HEK293 (cell line): ENCODE data around the gene METTL25B.
A peak's percentile ranks its signal among the peaks of the same experiment; 100 is the strongest.

Experiments used
- EGR2 ChIP-seq: fragments of 450-650 bp; formaldehyde crosslinking; IDR thresholded peaks from 2 replicates; pipeline ENCODE4 v1.5.1; 2016; ENCODE audit warnings: low read depth, missing biosample characterization, missing genetic modification characterization
- FEZF1 ChIP-seq: fragments of 450-650 bp; formaldehyde crosslinking; IDR thresholded peaks from 2 replicates; pipeline ENCODE4 v1.5.1; 2016; ENCODE audit warnings: missing biosample characterization, missing genetic modification characterization
- GLI2 ChIP-seq: fragments of 450-650 bp; formaldehyde crosslinking; IDR thresholded peaks from 2 replicates; pipeline ENCODE4; 2017; ENCODE audit warnings: missing biosample characterization, missing genetic modification characterization, low read depth, borderline replicate concordance
- GLIS2 ChIP-seq: fragments of 450-650 bp; formaldehyde crosslinking; IDR thresholded peaks from 2 replicates; pipeline ENCODE4 v1.5.1; 2016; ENCODE audit warnings: missing biosample characterization, missing genetic modification characterization
- IKZF3 ChIP-seq: fragments of 450-650 bp; IDR thresholded peaks from 2 replicates; pipeline ENCODE4 v1.5.0; 2018; ENCODE audit warnings: missing biosample characterization, mild to moderate bottlenecking, missing genetic modification characterization, moderate library complexity
- KLF16 ChIP-seq: fragments of 450-650 bp; formaldehyde crosslinking; IDR thresholded peaks from 2 replicates; pipeline ENCODE4 v1.5.1; 2017; ENCODE audit warnings: missing biosample characterization, missing genetic modification characterization
- TCF7L2 ChIP-seq: IDR thresholded peaks from 2 replicates; pipeline ENCODE4 v1.6.1; 2011; ENCODE audit warnings: low read depth, mild to moderate bottlenecking, inconsistent platforms, low read length, moderate library complexity, borderline replicate concordance
- WT1 ChIP-seq: fragments of 450-650 bp; formaldehyde crosslinking; IDR thresholded peaks from 2 replicates; pipeline ENCODE4 v1.5.1; 2016; ENCODE audit warnings: missing biosample characterization, missing genetic modification characterization
- ZBTB10 ChIP-seq: fragments of 450-650 bp; formaldehyde crosslinking; IDR thresholded peaks from 2 replicates; pipeline ENCODE4 v1.5.1; 2016; ENCODE audit warnings: missing biosample characterization, missing genetic modification characterization
- ZEB2 ChIP-seq: fragments of 450-650 bp; formaldehyde crosslinking; IDR thresholded peaks from 2 replicates; pipeline ENCODE4 v1.5.1; 2016; ENCODE audit warnings: missing biosample characterization, missing genetic modification characterization
- ZNF114 ChIP-seq: fragments of 450-650 bp; formaldehyde crosslinking; IDR thresholded peaks from 2 replicates; pipeline ENCODE4 v1.5.0; 2017; ENCODE audit warnings: missing biosample characterization, missing genetic modification characterization
- ZNF133 ChIP-seq: fragments of 450-650 bp; formaldehyde crosslinking; IDR thresholded peaks from 2 replicates; pipeline ENCODE4 v1.5.1; 2016; ENCODE audit warnings: missing biosample characterization, missing genetic modification characterization
- ZNF24 ChIP-seq: fragments of 450-650 bp; formaldehyde crosslinking; IDR thresholded peaks from 2 replicates; pipeline ENCODE4 v1.5.1; 2016; ENCODE audit warnings: missing biosample characterization, missing genetic modification characterization
- ZNF280D ChIP-seq: fragments of 450-650 bp; formaldehyde crosslinking; IDR thresholded peaks from 2 replicates; pipeline ENCODE4 v1.5.1; 2016; ENCODE audit warnings: missing biosample characterization, missing genetic modification characterization
- ZNF423 ChIP-seq: fragments of 450-650 bp; formaldehyde crosslinking; IDR thresholded peaks from 2 replicates; pipeline ENCODE4 v1.5.1; 2016; ENCODE audit warnings: missing biosample characterization, missing genetic modification characterization
- ZNF518A ChIP-seq: fragments of 450-650 bp; formaldehyde crosslinking; conservative IDR thresholded peaks from 2 replicates; pipeline ENCODE4 v1.5.1; 2016; ENCODE audit warnings: low read depth, missing biosample characterization, missing genetic modification characterization
- ZNF621 ChIP-seq: fragments of 450-650 bp; formaldehyde crosslinking; IDR thresholded peaks from 2 replicates; pipeline ENCODE4 v1.5.1; 2017; ENCODE audit warnings: missing biosample characterization, missing genetic modification characterization
- TF ChIP-seq, protein P1 (sequence below): fragments of 450-650 bp; formaldehyde crosslinking; IDR thresholded peaks from 2 replicates; pipeline ENCODE4 v1.5.1; 2016; ENCODE audit warnings: missing biosample characterization, missing genetic modification characterization
- TF ChIP-seq, protein P2 (sequence below): fragments of 450-650 bp; formaldehyde crosslinking; IDR thresholded peaks from 2 replicates; pipeline ENCODE4; 2016; ENCODE audit warnings: missing biosample characterization, missing genetic modification characterization
- TF ChIP-seq, protein P3 (sequence below): fragments of 450-650 bp; formaldehyde crosslinking; IDR thresholded peaks from 2 replicates; pipeline ENCODE4 v1.5.1; 2016; ENCODE audit warnings: missing biosample characterization, missing genetic modification characterization
- TF ChIP-seq, protein P4 (sequence below): fragments of 450-650 bp; formaldehyde crosslinking; IDR thresholded peaks from 2 replicates; pipeline ENCODE4 v1.5.1; 2016; ENCODE audit warnings: missing biosample characterization, missing genetic modification characterization, low read depth

The METTL25B gene

DNA sequence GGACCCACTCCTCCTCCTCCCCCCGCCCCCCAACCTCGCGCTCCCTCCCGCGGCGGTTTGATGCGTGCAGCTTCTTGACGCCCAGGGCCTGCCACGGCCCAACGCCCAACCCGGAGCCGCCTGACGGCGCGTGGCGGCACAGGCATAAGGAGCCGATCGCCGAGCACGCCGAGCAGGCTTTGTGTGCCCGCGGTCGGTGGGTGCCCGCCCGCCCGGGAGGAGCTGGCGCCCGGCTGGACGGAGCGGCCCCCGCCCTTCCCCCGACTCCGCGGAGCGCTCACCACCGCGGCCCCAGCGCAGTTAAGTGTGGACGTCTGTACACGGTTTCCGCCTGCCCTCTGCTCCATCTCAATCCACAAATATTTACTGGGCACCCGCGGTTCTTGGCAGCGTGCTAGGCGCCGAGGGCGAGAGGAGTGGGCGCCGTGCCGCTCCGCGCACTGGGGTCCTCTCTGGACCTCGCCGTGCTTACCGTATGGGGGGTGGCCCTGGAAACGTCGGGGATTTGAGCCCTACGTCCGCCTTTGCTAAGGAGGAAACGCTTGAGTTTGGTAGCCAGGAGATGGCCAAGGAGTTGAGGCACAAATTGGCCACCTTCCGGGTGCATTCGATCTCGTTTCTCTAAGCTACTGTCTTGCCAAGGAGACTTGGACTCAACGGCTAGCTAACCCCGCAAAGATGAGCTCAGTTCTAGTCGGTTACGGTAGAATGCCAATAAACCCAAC lies 23.6 kb downstream of the METTL25B start (continued):
- TF ChIP-seq KLF16 (tag by site-specific recombination), result peak; percentile 90
- peak; percentile 78; the same call in 1 of the 2 replicates for TF ChIP-seq ZNF423
- TF ChIP-seq ZNF621 (tag by site-specific recombination), result no peak
- TF ChIP-seq, protein P1, sequence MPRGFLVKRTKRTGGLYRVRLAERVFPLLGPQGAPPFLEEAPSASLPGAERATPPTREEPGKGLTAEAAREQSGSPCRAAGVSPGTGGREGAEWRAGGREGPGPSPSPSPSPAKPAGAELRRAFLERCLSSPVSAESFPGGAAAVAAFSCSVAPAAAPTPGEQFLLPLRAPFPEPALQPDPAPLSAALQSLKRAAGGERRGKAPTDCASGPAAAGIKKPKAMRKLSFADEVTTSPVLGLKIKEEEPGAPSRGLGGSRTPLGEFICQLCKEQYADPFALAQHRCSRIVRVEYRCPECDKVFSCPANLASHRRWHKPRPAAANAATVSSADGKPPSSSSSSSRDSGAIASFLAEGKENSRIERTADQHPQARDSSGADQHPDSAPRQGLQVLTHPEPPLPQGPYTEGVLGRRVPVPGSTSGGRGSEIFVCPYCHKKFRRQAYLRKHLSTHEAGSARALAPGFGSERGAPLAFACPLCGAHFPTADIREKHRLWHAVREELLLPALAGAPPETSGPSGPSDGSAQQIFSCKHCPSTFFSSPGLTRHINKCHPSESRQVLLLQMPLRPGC (tag by site-specific recombination), result no peak; the same call in 1 of the 2 replicates
- no peak for TF ChIP-seq TCF7L2
- TF ChIP-seq ZNF518A (tag by site-specific recombination), result peak; percentile 63
- TF ChIP-seq ZEB2 (tag by site-specific recombination), result no peak
- no peak for TF ChIP-seq IKZF3 (tag by site-specific recombination)
- no peak for TF ChIP-seq ZNF280D
- TF ChIP-seq GLIS2 (tag by site-specific recombination), result peak; percentile 75
- peak; percentile 81 for TF ChIP-seq EGR2 (tag by site-specific recombination)
- no peak; the same call in 1 of the 2 replicates for TF ChIP-seq WT1 (tag by site-specific recombination)
- TF ChIP-seq ZNF133, result no peak
- no peak for TF ChIP-seq GLI2 (tag by site-specific recombination)
- TF ChIP-seq, protein P2, sequence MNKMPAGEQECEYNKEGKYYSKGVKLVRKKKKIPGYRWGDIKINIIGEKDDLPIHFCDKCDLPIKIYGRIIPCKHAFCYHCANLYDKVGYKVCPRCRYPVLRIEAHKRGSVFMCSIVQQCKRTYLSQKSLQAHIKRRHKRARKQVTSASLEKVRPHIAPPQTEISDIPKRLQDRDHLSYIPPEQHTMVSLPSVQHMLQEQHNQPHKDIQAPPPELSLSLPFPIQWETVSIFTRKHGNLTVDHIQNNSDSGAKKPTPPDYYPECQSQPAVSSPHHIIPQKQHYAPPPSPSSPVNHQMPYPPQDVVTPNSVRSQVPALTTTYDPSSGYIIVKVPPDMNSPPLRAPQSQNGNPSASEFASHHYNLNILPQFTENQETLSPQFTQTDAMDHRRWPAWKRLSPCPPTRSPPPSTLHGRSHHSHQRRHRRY (tag by site-specific recombination), result no peak
- no peak for TF ChIP-seq FEZF1
- 0 out of 2 replicates have a peak, but pooled peaks have one; percentile 46 for TF ChIP-seq ZNF24
- TF ChIP-seq, protein P3, sequence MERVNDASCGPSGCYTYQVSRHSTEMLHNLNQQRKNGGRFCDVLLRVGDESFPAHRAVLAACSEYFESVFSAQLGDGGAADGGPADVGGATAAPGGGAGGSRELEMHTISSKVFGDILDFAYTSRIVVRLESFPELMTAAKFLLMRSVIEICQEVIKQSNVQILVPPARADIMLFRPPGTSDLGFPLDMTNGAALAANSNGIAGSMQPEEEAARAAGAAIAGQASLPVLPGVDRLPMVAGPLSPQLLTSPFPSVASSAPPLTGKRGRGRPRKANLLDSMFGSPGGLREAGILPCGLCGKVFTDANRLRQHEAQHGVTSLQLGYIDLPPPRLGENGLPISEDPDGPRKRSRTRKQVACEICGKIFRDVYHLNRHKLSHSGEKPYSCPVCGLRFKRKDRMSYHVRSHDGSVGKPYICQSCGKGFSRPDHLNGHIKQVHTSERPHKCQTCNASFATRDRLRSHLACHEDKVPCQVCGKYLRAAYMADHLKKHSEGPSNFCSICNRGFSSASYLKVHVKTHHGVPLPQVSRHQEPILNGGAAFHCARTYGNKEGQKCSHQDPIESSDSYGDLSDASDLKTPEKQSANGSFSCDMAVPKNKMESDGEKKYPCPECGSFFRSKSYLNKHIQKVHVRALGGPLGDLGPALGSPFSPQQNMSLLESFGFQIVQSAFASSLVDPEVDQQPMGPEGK (tag by site-specific recombination), result peak; percentile 88
- no peak for TF ChIP-seq ZNF114
- TF ChIP-seq, protein P4, sequence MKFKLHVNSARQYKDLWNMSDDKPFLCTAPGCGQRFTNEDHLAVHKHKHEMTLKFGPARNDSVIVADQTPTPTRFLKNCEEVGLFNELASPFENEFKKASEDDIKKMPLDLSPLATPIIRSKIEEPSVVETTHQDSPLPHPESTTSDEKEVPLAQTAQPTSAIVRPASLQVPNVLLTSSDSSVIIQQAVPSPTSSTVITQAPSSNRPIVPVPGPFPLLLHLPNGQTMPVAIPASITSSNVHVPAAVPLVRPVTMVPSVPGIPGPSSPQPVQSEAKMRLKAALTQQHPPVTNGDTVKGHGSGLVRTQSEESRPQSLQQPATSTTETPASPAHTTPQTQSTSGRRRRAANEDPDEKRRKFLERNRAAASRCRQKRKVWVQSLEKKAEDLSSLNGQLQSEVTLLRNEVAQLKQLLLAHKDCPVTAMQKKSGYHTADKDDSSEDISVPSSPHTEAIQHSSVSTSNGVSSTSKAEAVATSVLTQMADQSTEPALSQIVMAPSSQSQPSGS (tag by site-specific recombination), result no peak
- TF ChIP-seq ZBTB10 (tag by site-specific recombination), result peak; percentile 86
